B cell (primary cell): ENCODE data around the gene MORF4L1. TPM values are rescaled to one million over a fixed set of nuclear protein-coding genes. Genes with fewer than 3 reads are reported as not detected.

ENCODE experiments used
- ATAC-seq: fragments of 200-7000 bp; cut with Tn5 transposase; one replicate; pipeline ENCODE4 v1.10.0; 2021; ENCODE audit warnings: low read depth, mild to moderate bottlenecking, moderate number of reproducible peaks, moderate library complexity
- CTCF ChIA-PET: fragments of 350-600 bp; sonication (Branson Sonifier 250); formaldehyde crosslinking; loops from one replicate; lab custom pipeline; 2021; ENCODE audit warnings: antibody characterized with exemption, inconsistent platforms; lab: Charles Lee
- POLR2A ChIA-PET: fragments of 350-600 bp; sonication (Branson Sonifier 250); formaldehyde crosslinking; loops from one replicate; lab custom pipeline; 2021; ENCODE audit warnings: antibody characterized with exemption; lab: Charles Lee
- DNase-seq: peaks from one replicate; pipeline ENCODE4 v3.0.0; 2013
- H2AFZ ChIP-seq: 2 replicates; pipeline ENCODE4 v1.6.1; 2012; ENCODE audit warnings: mild to moderate bottlenecking, low read depth, low read length; ENCODE audit not compliant: insufficient read depth, poor library complexity, severe bottlenecking
- H3K27ac ChIP-seq, 2 donors: 1 replicate in 1 of 2; 2 replicates in 1 of 2; pipeline ENCODE4 v1.5.1; 2012 to 2013; ENCODE audit warnings: low read length in 2 of 2, mild to moderate bottlenecking in 2 of 2, moderate library complexity in 1 of 2
- H3K27me3 ChIP-seq, 4 experiments: fragments of 200-600 bp in 1 of 4; sonication (generic) in 1 of 4; replicated peaks in 1 of 4; 1 replicate in 2 of 4; 2 replicates in 2 of 4; pipeline versions ENCODE4 v1.6.1 to v1.7.0; 2013 to 2016; ENCODE audit warnings: low read length in 3 of 4, mild to moderate bottlenecking in 2 of 4, mixed read lengths in 1 of 4, moderate library complexity in 1 of 4; ENCODE audit not compliant: insufficient read depth in 4 of 4, control insufficient read depth in 3 of 4; ENCODE audit errors: control extremely low read depth in 1 of 4
- H3K36me3 ChIP-seq, 2 experiments: replicated peaks in 1 of 2; 1 replicate in 1 of 2; 2 replicates in 1 of 2; pipeline versions ENCODE4 v1.6.1 to v1.7.1; 2013; ENCODE audit warnings: low read length in 1 of 2; ENCODE audit not compliant: insufficient read depth in 2 of 2, control insufficient read depth in 1 of 2; ENCODE audit errors: control extremely low read depth in 1 of 2, extremely low read depth in 1 of 2
- H3K4me1 ChIP-seq, 2 donors: fragments of 200-600 bp in 1 of 2; sonication (generic) in 1 of 2; 1 replicate in 1 of 2; 2 replicates in 1 of 2; pipeline versions ENCODE4 v1.5.1 to v1.6.1; 2013 to 2017; ENCODE audit warnings: low read length in 2 of 2; ENCODE audit not compliant: control insufficient read depth in 2 of 2, insufficient read depth in 2 of 2
- H3K4me2 ChIP-seq: replicated peaks from 2 replicates; pipeline ENCODE3; 2012; ENCODE audit warnings: mild to moderate bottlenecking, low read depth, low read length; ENCODE audit not compliant: poor library complexity, severe bottlenecking
- H3K4me3 ChIP-seq, 5 experiments: fragments of 200-600 bp in 1 of 5; sonication (generic) in 1 of 5; 1 replicate in 3 of 5; 2 replicates in 2 of 5; pipeline versions ENCODE4 v1.5.1 to v1.7.0; 2011 to 2016; ENCODE audit warnings: low read length in 4 of 5, mild to moderate bottlenecking in 4 of 5, low read depth in 2 of 5, control low read depth in 1 of 5, moderate library complexity in 1 of 5; ENCODE audit not compliant: insufficient read depth in 1 of 5; ENCODE audit errors: control extremely low read depth in 1 of 5, extremely low read depth in 1 of 5
- H3K79me2 ChIP-seq: fragments of 200-600 bp; sonication (generic); one replicate; pipeline ENCODE4 v1.6.0; 2016; ENCODE audit warnings: low read length; ENCODE audit not compliant: control insufficient read depth, insufficient read depth
- H3K9ac ChIP-seq: fragments of 200-600 bp; sonication (generic); 2 replicates; pipeline ENCODE4 v1.6.1; 2017; ENCODE audit warnings: mild to moderate bottlenecking, low read length, moderate library complexity
- H3K9me3 ChIP-seq, 3 donors: one replicate each; pipeline versions ENCODE4 v1.6.1 to v1.7.1; 2013; ENCODE audit warnings: low read length in 2 of 3; ENCODE audit not compliant: control insufficient read depth in 2 of 3, insufficient read depth in 1 of 3; ENCODE audit errors: control extremely low read depth in 1 of 3
- H4K20me1 ChIP-seq: 2 replicates; pipeline ENCODE4 v1.6.0; 2012; ENCODE audit warnings: mild to moderate bottlenecking, low read length; ENCODE audit not compliant: insufficient read depth, control insufficient read depth, poor library complexity, severe bottlenecking
- H3K27ac Mint-ChIP-seq: one replicate; pipeline ENCODE4 v1.8.0; 2021; ENCODE audit warnings: mixed read lengths
- H3K27me3 Mint-ChIP-seq: one replicate; pipeline ENCODE4 v1.8.0; 2021; ENCODE audit warnings: mixed read lengths
- H3K4me1 Mint-ChIP-seq: one replicate; pipeline ENCODE4 v1.8.0; 2021; ENCODE audit warnings: mixed read lengths
- H3K4me3 Mint-ChIP-seq: one replicate; pipeline ENCODE4 v1.8.0; 2021; ENCODE audit warnings: mixed read lengths
- H3K9me3 Mint-ChIP-seq: one replicate; pipeline ENCODE4 v1.8.0; 2022; ENCODE audit warnings: mixed read lengths; ENCODE audit not compliant: insufficient read depth
- EZH2 ChIP-seq: IDR thresholded peaks from 2 replicates; pipeline ENCODE4 v1.6.1; 2012; ENCODE audit warnings: borderline replicate concordance, low read depth, mild to moderate bottlenecking, moderate library complexity, low read length; ENCODE audit not compliant: insufficient read depth, poor library complexity, severe bottlenecking
- WGBS: methylation state at CpG from one replicate; pipeline ENCODE4 v1.1.5; 2013; ENCODE audit warnings: missing lambda C conversion rate; ENCODE audit not compliant: insufficient coverage; 5-methylcytosine and 5-hydroxymethylcytosine counted together
- intact Hi-C: fragments of 100-400 bp; cut with micrococcal nuclease; formaldehyde crosslinking; loops from one replicate; pipeline ENCODE4 v1.10.0; 2022
- polyA plus RNA-seq: library from polyadenylated mRNA; depleted of rRNA; stranded (reverse); fragments of >200 nt; gene quantifications from 2 replicates; pipeline ENCODE4 v1.2.3, GENCODE V29; 2012
- total RNA-seq, 2 donors: library from RNA; stranded (reverse); fragments of 120-200 nt in 1 of 2; gene quantifications; 1 replicate in 1 of 2; 2 replicates in 1 of 2; pipeline versions ENCODE4 v1.2.3 to v1.2.4, GENCODE V29; 2013 to 2022
- TF ChIP-seq, protein P1 (sequence below): fragments of 200-600 bp; IDR thresholded peaks from one replicate; pipeline ENCODE4 v1.8.0; 2022; ENCODE audit warnings: antibody characterized with exemption, mild to moderate bottlenecking

MORF4L1 gene
- total and polyA plus RNA-seq, 2 donors (not counting 1 experiment from before 2014, with no cell fraction given), result 79.0 to 242 TPM

- CTCF ChIA-PET, result interaction anchor here (1.1 to 1.3 kb wide), 2 partner anchors 22 to 48 kb away, joined by 3 to 4 read pairs; no protein-coding TSS in a partner anchor
- DNase-seq, result no peak
- POLR2A ChIA-PET, result no interaction called here
- Mint-ChIP-seq H3K27me3 (no peaks in the 10 kb centered on the region), H3K9me3 (no peaks in the 10 kb centered on the region), H3K27ac (peak overlapping the region; percentile 74), H3K4me1 (peaks cover 15% of the 10 kb centered on the region), H3K4me3 (no peak overlapping the region)
- no peaks in the 10 kb centered on the region for H3K27me3 ChIP-seq
- H3K9me3 ChIP-seq, result no peaks in the 10 kb centered on the region
- TF ChIP-seq EZH2, result no peak
- TF ChIP-seq, protein P1, sequence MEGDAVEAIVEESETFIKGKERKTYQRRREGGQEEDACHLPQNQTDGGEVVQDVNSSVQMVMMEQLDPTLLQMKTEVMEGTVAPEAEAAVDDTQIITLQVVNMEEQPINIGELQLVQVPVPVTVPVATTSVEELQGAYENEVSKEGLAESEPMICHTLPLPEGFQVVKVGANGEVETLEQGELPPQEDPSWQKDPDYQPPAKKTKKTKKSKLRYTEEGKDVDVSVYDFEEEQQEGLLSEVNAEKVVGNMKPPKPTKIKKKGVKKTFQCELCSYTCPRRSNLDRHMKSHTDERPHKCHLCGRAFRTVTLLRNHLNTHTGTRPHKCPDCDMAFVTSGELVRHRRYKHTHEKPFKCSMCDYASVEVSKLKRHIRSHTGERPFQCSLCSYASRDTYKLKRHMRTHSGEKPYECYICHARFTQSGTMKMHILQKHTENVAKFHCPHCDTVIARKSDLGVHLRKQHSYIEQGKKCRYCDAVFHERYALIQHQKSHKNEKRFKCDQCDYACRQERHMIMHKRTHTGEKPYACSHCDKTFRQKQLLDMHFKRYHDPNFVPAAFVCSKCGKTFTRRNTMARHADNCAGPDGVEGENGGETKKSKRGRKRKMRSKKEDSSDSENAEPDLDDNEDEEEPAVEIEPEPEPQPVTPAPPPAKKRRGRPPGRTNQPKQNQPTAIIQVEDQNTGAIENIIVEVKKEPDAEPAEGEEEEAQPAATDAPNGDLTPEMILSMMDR, result no peak
- H2AFZ ChIP-seq, result no peak overlapping the region
- H3K4me2 ChIP-seq, result no peak overlapping the region
- ATAC-seq, result no peak
- WGBS, result 90% methylated on average over 16 of the region's 21 CpGs
- no peak overlapping the region for H3K27ac ChIP-seq
- H3K4me3 ChIP-seq, result no peak overlapping the region
- peaks cover 12 to 14% of the 10 kb centered on the region in 2 donors for H3K4me1 ChIP-seq
- no peak overlapping the region for H3K9ac ChIP-seq
- H3K79me2 ChIP-seq, result peaks cover 15% of the 10 kb centered on the region
- H4K20me1 ChIP-seq, result peaks cover 9% of the 10 kb centered on the region
- peaks cover 3 to 83% of the 10 kb centered on the region in 2 experiments for H3K36me3 ChIP-seq
- intact Hi-C loops, result no loop called here
Observed at GRCh38 chr15:78931439-78932257, 59.0 kb downstream of the MORF4L1 start.

GRCh38 chr15:78932258-78932808, 59.6 kb downstream of the MORF4L1 start:
- peaks cover 8% of the 10 kb centered on the region for H4K20me1 ChIP-seq
- ChIA-PET POLR2A (no interaction called here), CTCF (no interaction called here)
- H3K79me2 ChIP-seq, result peaks cover 21% of the 10 kb centered on the region
- H3K27me3 ChIP-seq, result no peaks in the 10 kb centered on the region
- no peak for ATAC-seq
- peaks cover 1 to 83% of the 10 kb centered on the region in 2 experiments for H3K36me3 ChIP-seq
- intact Hi-C loops, result no loop called here
- no peak overlapping the region for H3K4me3 ChIP-seq
- H3K27me3 Mint-ChIP-seq, result no peaks in the 10 kb centered on the region
- H3K4me1 ChIP-seq, result peaks cover 19 to 21% of the 10 kb centered on the region in 2 donors
- no peak for TF ChIP-seq EZH2
- TF ChIP-seq, protein P1, result no peak
- peak overlapping the region; percentile 68 for H3K27ac Mint-ChIP-seq
- WGBS, result 98% methylated on average over 13 of the region's 13 CpGs
- H3K4me2 ChIP-seq, result no peak overlapping the region
- no peak overlapping the region for H3K27ac ChIP-seq
- peaks cover 0 to 4% (median 0%) of the 10 kb centered on the region in 3 donors for H3K9me3 ChIP-seq
- no peak overlapping the region for H3K9ac ChIP-seq
- no peaks in the 10 kb centered on the region for H3K9me3 Mint-ChIP-seq
- H2AFZ ChIP-seq, result no peak overlapping the region
- no peak for DNase-seq
- H3K4me3 Mint-ChIP-seq, result no peak overlapping the region
- H3K4me1 Mint-ChIP-seq, result peaks cover 19% of the 10 kb centered on the region
